Measurements from ENCODE around the gene ATP5PD. TPM values are rescaled to one million over a fixed set of nuclear protein-coding genes. Genes with fewer than 3 reads are reported as not detected.

ATP5PD gene
- total RNA-seq, 1 experiment from 2014 or later: 344 TPM

DNA sequence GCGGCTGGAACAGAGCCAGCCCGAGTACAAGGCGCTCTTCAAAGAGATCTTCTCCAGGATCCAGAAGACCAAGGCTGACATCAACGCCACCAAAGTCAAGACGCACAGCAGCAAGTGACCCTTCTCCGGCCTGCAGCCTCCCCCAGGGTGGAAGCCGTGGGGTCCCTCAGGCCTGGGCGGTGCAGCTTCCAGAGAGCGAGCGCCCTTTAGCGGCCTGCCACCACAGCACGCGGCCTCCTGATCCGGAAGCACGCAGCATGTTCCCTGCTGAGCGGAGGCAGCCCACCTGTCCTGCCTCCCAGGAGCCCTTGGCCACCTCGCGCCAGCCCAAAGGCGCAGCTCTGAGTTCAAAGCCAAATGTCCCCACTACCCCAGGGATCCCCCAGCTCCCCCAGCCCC lies 42.8 kb downstream of the ATP5PD start:
- H3K4me1 ChIP-seq (ENCODE audit: insufficient read depth, low read length): no peaks in the 10 kb centered on the region
- H3K27ac ChIP-seq (ENCODE audit: insufficient read length, low read depth, low read length): no peak overlapping the region
- no peak overlapping the region for H3T11ph ChIP-seq (ENCODE audit: low read length)
- H2BK120ac ChIP-seq (ENCODE audit: low read depth, low read length, poor library complexity, severe bottlenecking): no peak overlapping the region
- Mint-ChIP-seq H3K4me3 (no peak overlapping the region), H3K27ac (no peak overlapping the region; a peak in 1 of 7 replicates), H3K9me3 (no peaks in the 10 kb centered on the region), H3K4me1 (no peaks in the 10 kb centered on the region), H3K27me3 (ENCODE audit: low read depth) (peaks cover 2% of the 10 kb centered on the region; the same call in 1 of the 2 replicates), H3K36me3 (ENCODE audit: insufficient read depth in 1 of 3, low read depth in 3 of 3) (peaks cover 11 to 46% (median 36%) of the 10 kb centered on the region in 3 experiments; a peak in 6 of 7 replicates)
- no peak overlapping the region for H3K56ac ChIP-seq (ENCODE audit: insufficient read length, low read depth, low read length)
- no peaks in the 10 kb centered on the region for H4K20me1 ChIP-seq (ENCODE audit: control insufficient read depth, insufficient read depth, insufficient read length)
- no peak overlapping the region for H3K14ac ChIP-seq (ENCODE audit: insufficient read depth, low read length)
- no peak overlapping the region for H3K4me2 ChIP-seq (ENCODE audit: insufficient read depth, insufficient read length, low read length)
- H3K4ac ChIP-seq (ENCODE audit: low read depth, low read length): no peak overlapping the region
- WGBS (ENCODE audit: extremely low coverage, insufficient read length, low lambda C conversion rate): no CpG with 5 or more reads among the region's 19 CpGs
- H2AK5ac ChIP-seq (ENCODE audit: insufficient read length, low read length): no peak overlapping the region
- H2BK12ac ChIP-seq (ENCODE audit: insufficient read length, low read depth, low read length): no peak overlapping the region
- no peaks in the 10 kb centered on the region for H3K9me3 ChIP-seq (ENCODE audit: control insufficient read depth, low read depth, low read length)
- no peak overlapping the region for H4K5ac ChIP-seq (ENCODE audit: insufficient read length, low read depth, low read length)
- no peak overlapping the region for H3K18ac ChIP-seq (ENCODE audit: insufficient read length, low read depth, low read length)
- no peak overlapping the region for H3K9ac ChIP-seq (ENCODE audit: extremely low read depth, insufficient read length, low read length)
- no peak overlapping the region for H2BK5ac ChIP-seq (ENCODE audit: insufficient read length, low read length)
- no peak for TF ChIP-seq CTCF (conservative IDR thresholded peaks at IDR 0.05)
- no peak overlapping the region for H2BK15ac ChIP-seq (ENCODE audit: low read depth, low read length)
- no peak overlapping the region for H4K8ac ChIP-seq (replicated peaks; ENCODE audit: insufficient read length, low read depth, low read length)
- H2BK20ac ChIP-seq (ENCODE audit: low read depth, low read length, poor library complexity, severe bottlenecking): no peak overlapping the region
- H3K23ac ChIP-seq (ENCODE audit: insufficient read length, low read depth, low read length): no peak overlapping the region
- no peaks in the 10 kb centered on the region for H3K23me2 ChIP-seq (ENCODE audit: insufficient read length, low read depth, low read length, poor library complexity, severe bottlenecking)
- H3K27me3 ChIP-seq (ENCODE audit: insufficient read depth, low read length): no peaks in the 10 kb centered on the region
- no peaks in the 10 kb centered on the region for H3K79me2 ChIP-seq (ENCODE audit: insufficient read depth, low read length)
- H4K91ac ChIP-seq (ENCODE audit: insufficient read length, low read depth, low read length): no peak overlapping the region
- no peaks in the 10 kb centered on the region for H3K79me1 ChIP-seq (ENCODE audit: insufficient read depth, low read depth, low read length, poor library complexity, severe bottlenecking)
- no peak overlapping the region for H2AFZ ChIP-seq (ENCODE audit: low read length)
- no peak for DNase-seq
